LNCAP (cell line): ENCODE data around the gene NMRK2.

ENCODE experiments used
- TF ChIP-seq, protein P1 (sequence below): fragments of 450-650 bp; IDR thresholded peaks from 2 replicates; pipeline ENCODE4 v1.5.1; 2017; ENCODE audit warnings: mild to moderate bottlenecking

NMRK2 gene

DNA sequence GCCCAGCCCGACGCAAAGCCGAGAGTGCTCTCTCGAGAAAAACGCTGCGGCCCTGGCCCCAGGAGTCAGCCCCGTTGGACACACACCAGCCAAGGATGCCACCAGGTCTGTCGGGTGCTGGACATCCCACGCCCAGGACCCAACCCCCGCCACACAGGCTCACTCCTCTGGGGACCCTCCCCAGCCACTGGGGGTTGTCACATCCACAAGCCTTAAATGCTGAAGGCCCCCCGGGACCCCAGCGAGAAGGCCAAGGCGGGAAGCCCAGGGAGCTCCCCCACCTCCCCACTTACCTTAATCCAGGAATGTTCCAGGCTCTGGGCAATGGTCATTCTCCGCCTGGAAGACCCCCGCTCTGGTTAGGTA lies 26.9 kb downstream of the NMRK2 start:
- TF ChIP-seq, protein P1, sequence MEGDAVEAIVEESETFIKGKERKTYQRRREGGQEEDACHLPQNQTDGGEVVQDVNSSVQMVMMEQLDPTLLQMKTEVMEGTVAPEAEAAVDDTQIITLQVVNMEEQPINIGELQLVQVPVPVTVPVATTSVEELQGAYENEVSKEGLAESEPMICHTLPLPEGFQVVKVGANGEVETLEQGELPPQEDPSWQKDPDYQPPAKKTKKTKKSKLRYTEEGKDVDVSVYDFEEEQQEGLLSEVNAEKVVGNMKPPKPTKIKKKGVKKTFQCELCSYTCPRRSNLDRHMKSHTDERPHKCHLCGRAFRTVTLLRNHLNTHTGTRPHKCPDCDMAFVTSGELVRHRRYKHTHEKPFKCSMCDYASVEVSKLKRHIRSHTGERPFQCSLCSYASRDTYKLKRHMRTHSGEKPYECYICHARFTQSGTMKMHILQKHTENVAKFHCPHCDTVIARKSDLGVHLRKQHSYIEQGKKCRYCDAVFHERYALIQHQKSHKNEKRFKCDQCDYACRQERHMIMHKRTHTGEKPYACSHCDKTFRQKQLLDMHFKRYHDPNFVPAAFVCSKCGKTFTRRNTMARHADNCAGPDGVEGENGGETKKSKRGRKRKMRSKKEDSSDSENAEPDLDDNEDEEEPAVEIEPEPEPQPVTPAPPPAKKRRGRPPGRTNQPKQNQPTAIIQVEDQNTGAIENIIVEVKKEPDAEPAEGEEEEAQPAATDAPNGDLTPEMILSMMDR: no peak

DNA sequence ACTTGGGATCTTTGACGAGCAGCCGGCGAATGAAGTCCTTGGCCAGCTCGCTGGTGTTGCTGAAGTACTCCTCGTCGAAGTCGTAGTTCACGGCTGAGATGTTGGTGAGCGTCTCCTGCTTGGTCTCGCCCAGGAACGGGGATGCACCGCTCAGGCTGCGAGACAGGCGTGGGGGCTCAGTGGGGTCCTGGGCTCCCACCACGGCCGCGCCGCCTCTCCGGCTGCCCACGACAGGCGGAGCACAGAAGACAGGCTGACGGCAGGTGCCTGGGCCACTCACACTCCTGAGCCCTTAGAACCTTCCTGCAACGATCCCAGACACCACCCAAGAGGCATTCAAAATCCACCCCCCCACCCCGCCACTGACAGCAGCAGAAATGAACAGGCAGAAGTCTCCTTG lies 28.1 kb downstream of the NMRK2 start:
- TF ChIP-seq, protein P1: no peak

DNA sequence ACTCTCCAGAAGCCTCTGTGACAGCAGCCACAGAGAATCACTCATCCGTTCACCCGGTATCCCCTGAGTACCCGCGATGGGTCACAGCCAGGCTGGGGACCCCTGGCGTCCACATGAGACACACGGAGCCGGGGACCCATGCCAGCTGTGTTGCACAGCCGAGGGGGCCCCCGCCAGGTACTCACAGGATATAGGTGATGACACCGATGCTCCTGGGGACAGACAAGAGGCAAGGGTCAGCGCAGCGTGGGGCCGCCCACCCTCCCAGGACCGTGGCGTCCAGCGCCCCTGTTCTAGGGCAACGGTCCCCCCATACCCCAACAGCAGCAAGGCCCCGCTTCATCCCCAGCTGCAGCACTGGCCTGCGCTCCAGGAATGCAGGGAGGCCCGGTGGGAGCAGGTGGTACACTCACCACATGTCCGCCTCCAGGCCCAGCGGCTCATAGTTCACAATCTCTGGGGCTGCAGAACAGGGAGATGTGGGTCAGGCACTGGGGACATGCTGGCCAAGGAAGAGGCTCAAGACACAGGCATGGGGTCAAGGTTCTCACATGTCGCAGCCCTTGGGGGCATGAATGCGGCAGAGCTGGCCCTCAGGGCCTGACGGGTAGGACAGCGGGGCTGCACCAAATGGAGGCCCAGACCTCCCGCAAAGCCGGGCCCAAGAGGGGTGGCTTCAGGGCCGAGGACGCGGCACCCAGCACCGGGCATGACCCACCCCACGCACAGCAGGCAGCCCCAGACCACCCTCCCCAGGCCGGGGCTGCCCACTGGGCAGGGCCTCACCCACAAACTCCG lies 30.8 kb downstream of the NMRK2 start:
- TF ChIP-seq, protein P1: no peak

DNA sequence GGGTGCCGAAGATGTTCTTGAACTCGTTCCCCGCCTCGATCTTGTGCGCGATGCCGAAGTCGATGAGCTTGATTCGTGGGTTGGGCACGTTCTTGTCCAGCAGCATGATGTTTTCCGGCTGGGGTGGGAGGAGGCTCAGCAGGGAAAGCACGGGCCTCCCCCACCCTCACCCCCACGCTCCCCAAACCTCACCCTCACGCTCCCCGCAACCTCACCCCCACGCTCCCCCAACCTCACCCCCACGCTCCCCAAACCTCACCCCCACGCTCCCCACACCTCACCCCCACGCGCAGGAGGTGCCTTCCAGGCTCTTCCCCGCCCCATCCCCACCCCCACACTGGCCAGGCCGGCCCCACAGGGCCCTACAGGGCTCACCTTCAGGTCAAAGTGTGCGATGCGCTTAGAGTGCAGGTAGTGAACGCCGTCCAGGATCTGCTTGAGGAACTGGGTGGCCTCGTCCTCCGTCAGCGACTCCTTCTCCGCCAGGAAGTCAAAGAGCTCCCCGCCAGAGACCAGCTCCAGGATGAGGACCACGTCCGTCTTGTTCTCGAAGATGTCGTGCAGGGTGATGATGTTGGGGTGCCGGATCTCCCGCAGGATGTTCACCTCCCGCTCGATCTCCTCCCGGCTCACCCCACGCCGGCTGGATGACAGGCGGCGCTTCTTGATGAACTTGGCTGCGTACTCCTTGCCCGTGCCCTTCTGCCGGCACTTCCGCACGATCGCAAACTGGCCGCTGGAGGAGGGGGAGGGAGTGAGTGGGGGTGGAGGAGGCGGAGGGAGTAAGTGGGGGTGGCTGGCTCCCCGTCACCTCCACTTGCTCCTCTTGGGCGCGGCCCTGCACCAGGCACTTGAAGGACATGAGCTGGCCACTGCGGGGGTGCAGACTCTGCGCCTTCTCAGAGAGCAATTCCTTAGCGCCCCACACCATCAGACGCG lies 31.7 kb downstream of the NMRK2 start:
- TF ChIP-seq, protein P1: no peak

DNA sequence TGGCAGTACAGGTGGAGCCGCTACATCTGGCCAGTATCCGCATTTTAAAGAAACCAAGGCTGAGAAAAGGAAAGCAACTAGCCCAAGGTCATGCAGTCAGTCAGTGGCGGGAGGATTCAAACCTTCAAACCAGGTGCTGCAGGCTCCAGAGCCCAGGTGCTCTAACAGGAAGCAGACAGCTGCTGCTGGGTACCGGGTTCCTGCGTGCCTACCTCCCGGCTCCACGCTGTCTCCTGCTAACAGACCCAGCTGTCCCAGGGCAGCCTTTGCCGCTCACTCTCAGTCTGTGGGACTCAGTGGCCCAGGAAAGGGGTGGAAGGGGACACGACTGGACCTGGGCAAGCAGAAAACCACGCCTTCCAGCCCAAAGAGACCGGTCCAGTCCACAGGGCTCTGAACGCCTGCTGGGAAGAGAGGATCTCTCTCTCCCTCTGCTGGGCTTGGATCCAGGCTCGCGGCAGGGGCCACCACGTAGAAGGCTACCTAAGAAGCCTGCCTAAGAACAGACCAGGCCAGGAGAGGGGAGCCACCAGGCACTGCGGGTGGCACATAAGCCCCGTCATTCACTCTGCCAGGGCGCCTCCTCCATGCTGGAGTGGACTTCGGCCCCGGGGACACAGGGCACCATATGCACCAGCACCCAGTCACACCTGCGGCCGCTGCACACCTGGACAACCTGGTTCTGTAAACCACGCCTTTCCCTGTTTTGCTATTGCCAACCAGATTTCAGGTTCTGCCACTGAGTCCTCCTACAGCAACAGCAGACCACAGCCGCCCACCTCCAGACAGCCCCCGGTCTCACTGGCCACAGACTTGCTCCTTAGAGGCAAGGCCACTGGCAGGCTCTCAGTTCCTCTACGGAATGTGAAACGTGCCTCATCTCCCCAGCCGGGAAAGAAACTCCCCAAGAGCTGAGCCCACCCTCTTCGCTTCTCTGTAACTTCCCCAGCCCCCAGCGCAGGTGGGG lies 33.5 kb downstream of the NMRK2 start:
- TF ChIP-seq, protein P1: no peak

DNA sequence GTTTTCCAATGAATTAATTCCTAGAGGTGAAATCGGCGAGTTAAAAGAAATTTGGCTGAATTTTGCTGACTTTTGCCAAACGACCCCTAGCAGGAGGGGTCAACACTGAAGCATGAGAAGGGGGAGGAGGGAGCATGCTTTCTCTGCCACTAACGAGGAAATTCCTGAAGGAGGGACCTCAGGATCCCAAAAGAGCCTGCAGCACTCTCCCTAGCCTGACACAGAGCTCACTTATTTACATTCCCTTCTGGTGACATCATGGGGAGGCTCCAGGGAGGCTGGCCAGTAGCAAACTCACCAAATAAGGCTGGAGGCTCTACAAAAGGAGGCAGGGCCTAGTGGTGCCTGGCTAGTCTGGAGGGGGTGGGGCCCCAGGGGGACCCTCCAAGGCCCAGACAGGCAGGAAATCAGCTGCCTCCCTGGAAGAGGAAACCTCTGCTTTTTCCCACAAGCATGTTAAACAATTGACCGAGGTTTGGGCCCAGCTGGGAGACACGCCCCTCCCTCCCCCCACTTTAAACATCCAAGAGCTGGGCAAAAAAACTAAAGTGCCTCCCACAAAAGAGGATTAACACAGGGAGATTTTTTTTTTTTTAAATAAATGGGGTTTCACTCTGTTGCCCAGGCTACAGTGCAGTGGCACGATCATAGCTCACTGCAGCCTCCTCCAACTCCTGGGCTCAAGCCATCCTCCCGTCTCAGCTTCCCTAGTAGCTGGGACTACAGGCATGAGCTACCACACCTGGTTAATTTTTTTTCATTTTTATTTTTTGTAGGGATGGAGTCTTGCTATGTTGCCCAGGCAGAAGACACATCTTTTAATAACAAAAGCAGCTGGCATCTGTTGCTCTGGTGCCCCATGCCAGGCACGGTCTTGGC lies 35.9 kb downstream of the NMRK2 start:
- TF ChIP-seq, protein P1: no peak
